GM23248 (cell line): ENCODE data around the gene PPP2R5D.

Experiments
- EZH2 ChIP-seq: fragments of 200-600 bp; sonication (generic); IDR thresholded peaks from 2 replicates; pipeline ENCODE4 v1.6.1; 2018; ENCODE audit warnings: antibody characterized with exemption, mild to moderate bottlenecking; ENCODE audit not compliant: insufficient read depth, poor library complexity, severe bottlenecking
- EZH2phosphoT487 ChIP-seq: fragments of 200-600 bp; sonication (generic); IDR thresholded peaks from 2 replicates; pipeline ENCODE4 v1.6.1; 2018; ENCODE audit warnings: antibody characterized with exemption, moderate library complexity, mild to moderate bottlenecking, low read depth; ENCODE audit not compliant: insufficient read depth

- TF ChIP-seq EZH2phosphoT487 = no peak
- no peak for TF ChIP-seq EZH2
Observed at GRCh38 chr6:42971746-42972327, 12.5 kb upstream of the PPP2R5D start.
